A549 treated with CpdA at 1 μM for 4 hours (cell line): ENCODE data around the gene ARHGEF12. TPM values are rescaled to one million over a fixed set of nuclear protein-coding genes. Genes with fewer than 3 reads are reported as not detected.

Experiments used
- total RNA-seq: library from RNA; stranded (reverse); fragments of 200-300 nt; extraction: Qiagen RNA extraction; gene quantifications from 5 replicates; pipeline ENCODE4 v1.2.3, GENCODE V29; 2022; ENCODE audit warnings: low read depth

Gene ARHGEF12, protein sequence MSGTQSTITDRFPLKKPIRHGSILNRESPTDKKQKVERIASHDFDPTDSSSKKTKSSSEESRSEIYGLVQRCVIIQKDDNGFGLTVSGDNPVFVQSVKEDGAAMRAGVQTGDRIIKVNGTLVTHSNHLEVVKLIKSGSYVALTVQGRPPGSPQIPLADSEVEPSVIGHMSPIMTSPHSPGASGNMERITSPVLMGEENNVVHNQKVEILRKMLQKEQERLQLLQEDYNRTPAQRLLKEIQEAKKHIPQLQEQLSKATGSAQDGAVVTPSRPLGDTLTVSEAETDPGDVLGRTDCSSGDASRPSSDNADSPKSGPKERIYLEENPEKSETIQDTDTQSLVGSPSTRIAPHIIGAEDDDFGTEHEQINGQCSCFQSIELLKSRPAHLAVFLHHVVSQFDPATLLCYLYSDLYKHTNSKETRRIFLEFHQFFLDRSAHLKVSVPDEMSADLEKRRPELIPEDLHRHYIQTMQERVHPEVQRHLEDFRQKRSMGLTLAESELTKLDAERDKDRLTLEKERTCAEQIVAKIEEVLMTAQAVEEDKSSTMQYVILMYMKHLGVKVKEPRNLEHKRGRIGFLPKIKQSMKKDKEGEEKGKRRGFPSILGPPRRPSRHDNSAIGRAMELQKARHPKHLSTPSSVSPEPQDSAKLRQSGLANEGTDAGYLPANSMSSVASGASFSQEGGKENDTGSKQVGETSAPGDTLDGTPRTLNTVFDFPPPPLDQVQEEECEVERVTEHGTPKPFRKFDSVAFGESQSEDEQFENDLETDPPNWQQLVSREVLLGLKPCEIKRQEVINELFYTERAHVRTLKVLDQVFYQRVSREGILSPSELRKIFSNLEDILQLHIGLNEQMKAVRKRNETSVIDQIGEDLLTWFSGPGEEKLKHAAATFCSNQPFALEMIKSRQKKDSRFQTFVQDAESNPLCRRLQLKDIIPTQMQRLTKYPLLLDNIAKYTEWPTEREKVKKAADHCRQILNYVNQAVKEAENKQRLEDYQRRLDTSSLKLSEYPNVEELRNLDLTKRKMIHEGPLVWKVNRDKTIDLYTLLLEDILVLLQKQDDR (N-terminal part only)
- 12.5 to 18.5 TPM (median 16.5 TPM) in 5 replicates for total RNA-seq

DNA sequence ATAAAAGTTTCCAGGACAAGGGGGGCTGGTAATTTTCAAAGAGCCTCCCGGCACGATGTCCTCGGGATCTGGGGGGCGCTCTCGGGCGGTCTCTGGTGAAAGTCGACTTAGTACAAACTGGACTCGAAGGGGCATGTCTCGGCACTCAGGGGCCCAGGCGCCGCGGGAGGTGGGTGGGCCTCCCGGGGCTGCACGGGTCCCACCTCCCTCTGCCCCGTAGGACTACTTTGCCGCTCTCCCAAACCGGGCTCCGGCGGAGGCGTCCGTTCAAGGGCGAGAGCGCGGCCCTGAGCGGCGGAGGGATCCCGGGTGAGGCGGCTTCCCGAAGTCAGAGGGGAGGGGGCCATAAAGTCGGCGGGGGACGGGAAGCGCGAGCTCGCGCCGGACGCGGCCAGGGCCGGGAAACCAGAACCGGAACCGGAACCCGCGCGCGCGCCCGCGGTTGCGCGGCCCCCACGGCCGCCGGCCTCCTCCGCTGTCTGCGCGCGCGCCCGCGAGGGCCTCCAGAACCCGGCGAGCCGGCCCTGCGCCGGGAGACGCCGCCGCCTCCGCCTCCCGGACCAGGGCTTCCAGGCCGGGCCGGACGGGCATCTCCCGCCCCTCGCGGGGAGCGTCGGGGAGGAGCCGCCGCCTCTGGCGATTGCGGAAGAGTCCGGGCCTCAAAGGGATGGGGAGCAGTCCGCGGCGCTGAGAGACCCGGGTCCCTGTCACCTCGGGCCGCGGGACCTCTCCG lies at the start of gene ARHGEF12:
TSS of gene ARHGEF12 (plus strand) at position 506 of the 733 bp plus-strand sequence. CDS start 831 bp downstream, outside the sequence.

DNA sequence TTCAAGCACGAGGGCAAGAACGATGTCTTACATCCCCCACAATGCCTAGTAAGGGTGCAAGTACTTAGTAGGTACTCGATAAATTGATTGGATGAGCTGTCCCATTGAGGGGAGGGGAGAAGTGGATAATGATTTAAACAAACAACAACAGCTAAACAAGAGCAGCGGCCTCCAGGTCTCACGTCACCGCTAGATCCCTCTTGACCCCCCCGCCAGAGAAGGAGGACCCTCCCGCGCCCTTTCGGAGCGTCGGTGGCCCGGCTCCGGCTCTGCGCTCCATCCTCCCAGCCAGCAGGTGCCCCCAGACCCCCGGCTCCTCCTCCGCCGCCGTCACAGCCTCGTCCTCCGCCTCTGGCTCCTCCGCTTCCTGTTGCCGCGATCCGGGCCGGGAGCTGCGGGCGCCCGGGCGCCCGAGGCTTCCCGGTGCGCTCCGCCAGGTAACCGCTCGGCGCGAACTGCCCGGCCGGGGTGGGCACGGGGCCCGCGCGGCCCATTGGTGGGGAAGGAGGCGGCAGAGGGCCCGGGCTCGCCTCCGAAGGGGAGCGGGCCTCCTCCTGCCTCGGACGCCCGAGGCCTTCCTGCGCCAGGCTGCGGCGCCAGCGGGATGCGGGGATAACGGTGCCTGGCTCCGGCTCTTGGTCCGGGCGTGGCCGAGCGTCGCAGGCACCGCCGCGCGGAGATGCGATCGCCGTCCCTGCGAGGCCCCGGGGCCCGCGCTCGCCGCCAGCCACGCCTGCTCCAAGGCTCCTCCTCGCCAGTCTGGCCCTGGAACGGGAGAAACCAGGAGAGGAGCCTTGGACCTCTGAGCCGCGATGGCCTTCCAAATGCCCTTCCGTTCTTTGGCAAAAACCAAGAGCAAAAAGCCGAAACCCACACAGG lies 11.0 kb upstream of the ARHGEF12 start, which contains the start of gene TLCD5:
TSS of gene TLCD5 (plus strand) at position 368 of the 879 bp plus-strand sequence. CDS start 2,143 bp downstream, outside the sequence.

DNA sequence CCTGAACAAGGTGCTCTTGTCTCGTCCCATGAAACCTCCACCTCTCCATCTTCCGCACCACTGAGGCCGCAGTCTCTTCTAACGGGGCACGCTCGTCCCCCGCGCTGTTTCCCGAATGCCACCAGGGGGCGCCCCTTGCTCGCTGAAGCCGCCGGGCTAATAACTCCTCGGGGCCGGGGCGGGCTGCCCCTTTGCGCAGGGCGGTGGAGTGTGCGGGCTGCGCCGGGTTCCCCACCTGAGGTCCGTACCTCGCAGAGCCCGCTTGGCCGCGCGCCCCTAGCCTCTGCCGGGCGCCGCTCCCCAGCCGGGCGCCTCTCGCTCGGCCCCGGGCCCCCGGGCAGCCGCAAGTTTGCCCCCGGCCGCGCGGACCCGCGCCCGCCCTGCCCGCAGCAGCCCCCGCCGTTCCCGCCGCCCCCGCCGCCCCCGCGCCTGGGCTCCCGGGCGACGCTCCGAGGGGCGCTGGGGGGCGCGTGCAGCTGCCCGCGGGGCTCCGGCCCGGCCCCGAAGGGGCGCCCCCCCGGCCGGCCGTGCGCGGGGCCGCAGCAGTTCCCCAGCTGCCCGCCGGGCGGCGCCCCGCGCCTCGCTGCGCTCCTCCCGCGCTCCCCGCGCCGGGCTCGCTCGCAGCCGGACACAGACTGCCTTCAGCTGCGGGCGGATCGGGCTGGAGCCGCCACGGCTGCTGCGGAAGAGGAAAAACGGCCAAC lies 175.1 kb downstream of the ARHGEF12 start, which contains the start of gene GRIK4:
TSS of gene GRIK4 (plus strand) at position 633 of the 704 bp plus-strand sequence. CDS start 148,571 bp downstream, outside the sequence.

Other genes with a start within 250 kb of the ARHGEF12 start
- gene TRIM29, start 198.3 kb upstream of the ARHGEF12 start, total RNA-seq: 5.2 to 7.1 TPM (median 6.2 TPM) in 5 replicates
- 8.2 to 13.2 TPM (median 11.5 TPM) in 5 replicates for gene OAF, start 125.4 kb upstream of the ARHGEF12 start, total RNA-seq
- not detected in 5 replicates for gene POU2F3, start 96.3 kb upstream of the ARHGEF12 start, total RNA-seq
- gene TLCD5, start 11.1 kb upstream of the ARHGEF12 start, total RNA-seq: 5.5 to 8.1 TPM (median 7.3 TPM) in 5 replicates
- 0.01 TPM in 1 of 5 replicates, not detected in the others for gene GRIK4, start 175.3 kb downstream of the ARHGEF12 start, total RNA-seq